ENCODE measurements around the gene MME.
"Not testable (repeated sequence)": the region's sequence is repeated elsewhere in the genome, so short reads cannot be mapped to it uniquely, and the experiment has no call there.

Gene MME

GRCh38 chr3:155086051-155086450 is 5.9 kb downstream of the MME start:
- no peak for ATAC-seq

GRCh38 chr3:155088706-155089345 is 8.7 kb downstream of the MME start:
- ATAC-seq = no peak

GRCh38 chr3:155089495-155089894 is 9.4 kb downstream of the MME start:
- no peak for ATAC-seq

- no peak for ATAC-seq
Measured at GRCh38 chr3:155093261-155093660, 13.1 kb downstream of the MME start.

- no peak for ATAC-seq
Measured at GRCh38 chr3:155096303-155097008, 16.3 kb downstream of the MME start.

- ATAC-seq = no peak
Measured at GRCh38 chr3:155097009-155097349, 16.9 kb downstream of the MME start.

- ATAC-seq = no peak
Measured at GRCh38 chr3:155101398-155101797, 21.3 kb downstream of the MME start.

- no peak for ATAC-seq
Measured at GRCh38 chr3:155102329-155102728, 22.2 kb downstream of the MME start.

- ATAC-seq = no peak
Measured at GRCh38 chr3:155103686-155104085, 23.6 kb downstream of the MME start.

GRCh38 chr3:155106119-155106518 is 26.0 kb downstream of the MME start:
- ATAC-seq = no peak

GRCh38 chr3:155110022-155110421 is 29.9 kb downstream of the MME start:
- no peak for ATAC-seq

- no peak for ATAC-seq
Measured at GRCh38 chr3:155110996-155111901, 31.1 kb downstream of the MME start.

- ATAC-seq = no peak
Measured at GRCh38 chr3:155111971-155112370, 31.9 kb downstream of the MME start.

GRCh38 chr3:155112661-155113389 is 32.7 kb downstream of the MME start:
- no peak for ATAC-seq

- not testable (repeated sequence) for ATAC-seq
Measured at GRCh38 chr3:155124745-155125144, 44.6 kb downstream of the MME start.

- ATAC-seq = no peak
Measured at GRCh38 chr3:155129396-155129795, 49.3 kb downstream of the MME start.

- ATAC-seq = no peak
Measured at GRCh38 chr3:155130001-155130400, 49.9 kb downstream of the MME start.

- no peak for ATAC-seq
Measured at GRCh38 chr3:155131104-155131503, 51.0 kb downstream of the MME start.

- not testable (repeated sequence) for ATAC-seq
Measured at GRCh38 chr3:155134311-155134710, 54.2 kb downstream of the MME start.

GRCh38 chr3:155135003-155135402 is 54.9 kb downstream of the MME start:
- ATAC-seq = no peak

GRCh38 chr3:155138677-155139076 is 58.6 kb downstream of the MME start:
- ATAC-seq = no peak

GRCh38 chr3:155147588-155147987 is 67.5 kb downstream of the MME start:
- no peak for ATAC-seq

- ATAC-seq = no peak
Measured at GRCh38 chr3:155149494-155149893, 69.4 kb downstream of the MME start.
